Endodermal cell (in vitro differentiated cells): ENCODE results near the gene TARDBP. TPM values are rescaled to one million over a fixed set of nuclear protein-coding genes. Genes with fewer than 3 reads are reported as not detected.

ENCODE experiments used
- DNase-seq: peaks from one replicate; pipeline ENCODE4 v3.0.0-alpha.2; 2017
- H3K27ac ChIP-seq: 2 replicates; pipeline ENCODE4 v1.5.1; 2013; ENCODE audit warnings: mild to moderate bottlenecking, low read depth, low read length, moderate library complexity
- H3K27me3 ChIP-seq: 2 replicates; pipeline ENCODE4 v1.6.1; 2013; ENCODE audit warnings: mild to moderate bottlenecking, low read length, moderate library complexity; ENCODE audit not compliant: insufficient read depth, control insufficient read depth, poor library complexity, severe bottlenecking
- H3K36me3 ChIP-seq: 2 replicates; pipeline ENCODE4 v1.7.0; 2013; ENCODE audit warnings: mild to moderate bottlenecking, low read length, moderate library complexity; ENCODE audit not compliant: control insufficient read depth, insufficient read depth
- H3K4me1 ChIP-seq: one replicate; pipeline ENCODE4 v1.7.0; 2013; ENCODE audit warnings: low read length; ENCODE audit not compliant: control insufficient read depth, insufficient read depth
- H3K4me3 ChIP-seq: 2 replicates; pipeline ENCODE4 v1.5.1; 2013; ENCODE audit warnings: mild to moderate bottlenecking, low read length, moderate library complexity
- H3K9ac ChIP-seq: 2 replicates; pipeline ENCODE4 v1.6.1; 2013; ENCODE audit warnings: mild to moderate bottlenecking, low read length, moderate library complexity; ENCODE audit not compliant: poor library complexity, severe bottlenecking; ENCODE audit errors: extremely low read depth
- H3K9me3 ChIP-seq: 2 replicates; pipeline ENCODE4 v1.6.1; 2013; ENCODE audit warnings: mild to moderate bottlenecking, low read length, moderate library complexity; ENCODE audit not compliant: control insufficient read depth
- H3K27ac Mint-ChIP-seq: 2 replicates; pipeline ENCODE4 v1.8.0; 2020; ENCODE audit warnings: mixed read lengths
- H3K27me3 Mint-ChIP-seq: 2 replicates; pipeline ENCODE4 v1.8.0; 2021; ENCODE audit warnings: mild to moderate bottlenecking, mixed read lengths; ENCODE audit not compliant: insufficient read depth
- H3K36me3 Mint-ChIP-seq: 2 replicates; pipeline ENCODE4 v1.8.0; 2020; ENCODE audit warnings: low read depth, mixed read lengths
- H3K4me1 Mint-ChIP-seq: 2 replicates; pipeline ENCODE4 v1.8.0; 2020; ENCODE audit warnings: mixed read lengths
- H3K4me3 Mint-ChIP-seq: 2 replicates; pipeline ENCODE4 v1.8.0; 2020; ENCODE audit warnings: mild to moderate bottlenecking, moderate library complexity, mixed read lengths
- H3K9me3 Mint-ChIP-seq: 2 replicates; pipeline ENCODE4 v1.8.0; 2020; ENCODE audit warnings: mild to moderate bottlenecking, mixed read lengths
- WGBS, 2 experiments: methylation state at CpG; one replicate each; pipeline versions ENCODE4 v1.1.5 to v1.1.7; 2013; ENCODE audit warnings: missing lambda C conversion rate in 2 of 2, mixed read lengths in 1 of 2; ENCODE audit not compliant: insufficient coverage in 1 of 2, insufficient read length in 1 of 2; 5-methylcytosine and 5-hydroxymethylcytosine counted together
- total RNA-seq, 2 donors: library from RNA; stranded (reverse); fragmentation: NEBNext Ultra II Directional in 1 of 2; extraction: Animal tissue kit (Norgen Biotek cat#: 25700) in 1 of 2; gene quantifications; 2 replicates in 1 of 2; 3 replicates in 1 of 2; pipeline ENCODE4 v1.2.1, GENCODE V29; 2021
- TF ChIP-seq, protein P1 (sequence below): fragments of 200-600 bp; sonication (generic); conservative IDR thresholded peaks from 2 replicates; pipeline ENCODE4 v1.5.0; 2021; ENCODE audit warnings: antibody characterized with exemption, mild to moderate bottlenecking

The TARDBP gene
- total RNA-seq, 2 donors from 2014 or later = 203 to 216 TPM

DNA sequence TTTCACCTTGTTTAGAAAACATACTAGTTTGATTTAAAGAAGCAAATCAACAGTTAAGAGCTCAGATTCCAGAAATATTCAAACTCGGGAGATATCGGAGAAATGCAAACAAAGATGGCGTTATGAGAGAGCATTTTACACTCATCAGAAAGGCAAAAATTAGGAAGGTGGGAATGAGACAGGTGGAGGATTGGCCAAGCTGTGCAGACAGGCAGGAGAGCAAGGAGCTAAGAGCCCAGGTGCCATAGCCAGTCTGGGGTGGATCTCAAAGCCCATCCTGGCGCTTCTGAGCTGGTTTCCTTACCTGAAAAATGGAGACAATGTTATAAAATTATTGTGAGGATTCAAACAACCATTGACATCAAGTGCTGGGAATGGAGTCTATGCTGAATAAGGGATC, 19.6 kb upstream of the TARDBP start:
- Histone ChIP-seq H3K27ac (no peak overlapping the region), H3K4me3 (no peak overlapping the region), H3K4me1 (no peaks in the 10 kb centered on the region), H3K27me3 (no peaks in the 10 kb centered on the region), H3K9me3 (no peaks in the 10 kb centered on the region), H3K36me3 (no peaks in the 10 kb centered on the region), H3K9ac (no peak overlapping the region)
- Mint-ChIP-seq H3K36me3 (no peaks in the 10 kb centered on the region), H3K4me3 (no peak overlapping the region), H3K4me1 (no peaks in the 10 kb centered on the region), H3K27me3 (no peaks in the 10 kb centered on the region), H3K27ac (no peak overlapping the region), H3K9me3 (no peaks in the 10 kb centered on the region)
- TF ChIP-seq, protein P1, sequence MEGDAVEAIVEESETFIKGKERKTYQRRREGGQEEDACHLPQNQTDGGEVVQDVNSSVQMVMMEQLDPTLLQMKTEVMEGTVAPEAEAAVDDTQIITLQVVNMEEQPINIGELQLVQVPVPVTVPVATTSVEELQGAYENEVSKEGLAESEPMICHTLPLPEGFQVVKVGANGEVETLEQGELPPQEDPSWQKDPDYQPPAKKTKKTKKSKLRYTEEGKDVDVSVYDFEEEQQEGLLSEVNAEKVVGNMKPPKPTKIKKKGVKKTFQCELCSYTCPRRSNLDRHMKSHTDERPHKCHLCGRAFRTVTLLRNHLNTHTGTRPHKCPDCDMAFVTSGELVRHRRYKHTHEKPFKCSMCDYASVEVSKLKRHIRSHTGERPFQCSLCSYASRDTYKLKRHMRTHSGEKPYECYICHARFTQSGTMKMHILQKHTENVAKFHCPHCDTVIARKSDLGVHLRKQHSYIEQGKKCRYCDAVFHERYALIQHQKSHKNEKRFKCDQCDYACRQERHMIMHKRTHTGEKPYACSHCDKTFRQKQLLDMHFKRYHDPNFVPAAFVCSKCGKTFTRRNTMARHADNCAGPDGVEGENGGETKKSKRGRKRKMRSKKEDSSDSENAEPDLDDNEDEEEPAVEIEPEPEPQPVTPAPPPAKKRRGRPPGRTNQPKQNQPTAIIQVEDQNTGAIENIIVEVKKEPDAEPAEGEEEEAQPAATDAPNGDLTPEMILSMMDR = no peak
- DNase-seq = no peak
- 96 to 97% methylated on average over 4 of the region's 4 CpGs for WGBS, 2 experiments

DNA sequence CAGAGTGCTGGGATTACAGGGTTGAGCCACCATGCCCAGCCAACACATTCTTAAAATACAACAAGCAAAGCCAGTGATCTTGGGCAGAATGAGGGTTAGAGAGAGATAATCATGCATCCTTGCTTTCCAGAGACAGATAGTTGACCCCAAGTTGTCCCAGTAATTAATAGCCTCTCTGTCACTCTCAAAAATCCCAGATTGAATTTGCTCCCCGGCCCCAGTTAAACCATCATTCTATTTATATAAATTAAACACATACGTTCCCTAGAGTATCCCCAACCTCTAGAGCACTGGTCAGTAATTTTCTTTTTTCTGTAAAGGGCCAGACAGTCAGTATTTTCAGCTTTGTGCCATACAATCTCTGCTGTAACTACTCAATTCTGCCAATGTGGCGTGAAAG, 16.4 kb upstream of the TARDBP start:
- no peaks in the 10 kb centered on the region for H3K4me1 ChIP-seq
- no peak overlapping the region for H3K4me3 ChIP-seq
- peaks cover 8% of the 10 kb centered on the region for H3K9me3 ChIP-seq
- Mint-ChIP-seq H3K27me3 (no peaks in the 10 kb centered on the region), H3K9me3 (peaks cover 7% of the 10 kb centered on the region), H3K36me3 (peaks cover 3% of the 10 kb centered on the region), H3K4me3 (no peak overlapping the region), H3K27ac (no peak overlapping the region), H3K4me1 (no peaks in the 10 kb centered on the region)
- WGBS, 2 experiments = 91 to 97% methylated on average over 3 of the region's 3 CpGs
- no peaks in the 10 kb centered on the region for H3K36me3 ChIP-seq
- no peak for DNase-seq
- H3K27me3 ChIP-seq = no peaks in the 10 kb centered on the region
- no peak overlapping the region for H3K9ac ChIP-seq
- H3K27ac ChIP-seq = no peak overlapping the region
- TF ChIP-seq, protein P1 = no peak

DNA sequence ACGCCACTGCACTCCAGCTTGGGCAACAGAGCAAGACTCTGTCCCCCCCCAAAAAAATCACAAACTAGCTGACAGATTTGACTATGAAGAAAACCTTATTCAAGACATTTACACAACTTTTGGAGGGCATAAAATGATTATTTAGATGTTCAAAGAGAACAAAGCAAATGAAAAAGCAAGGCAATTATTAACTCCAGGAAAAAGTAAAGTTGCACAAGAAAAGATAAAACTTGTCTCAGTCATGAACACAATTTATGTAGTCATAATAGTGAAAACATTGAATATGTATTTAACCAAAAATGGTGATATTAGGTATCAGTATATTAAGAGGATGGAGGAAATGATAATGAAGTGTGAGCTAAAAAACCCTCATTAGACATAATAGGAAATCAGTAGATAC, 11.9 kb upstream of the TARDBP start:
- Mint-ChIP-seq H3K27me3 (no peaks in the 10 kb centered on the region), H3K4me1 (no peaks in the 10 kb centered on the region), H3K27ac (no peak overlapping the region), H3K4me3 (no peak overlapping the region), H3K36me3 (peaks cover 3% of the 10 kb centered on the region), H3K9me3 (peaks cover 7% of the 10 kb centered on the region)
- Histone ChIP-seq H3K9me3 (peaks cover 9% of the 10 kb centered on the region), H3K27ac (no peak overlapping the region), H3K4me1 (no peaks in the 10 kb centered on the region), H3K36me3 (no peaks in the 10 kb centered on the region), H3K4me3 (no peak overlapping the region), H3K9ac (no peak overlapping the region), H3K27me3 (no peaks in the 10 kb centered on the region)
- TF ChIP-seq, protein P1 = no peak
- DNase-seq = no peak
- 100% methylated on average over 1 of the region's 1 CpG; no CpG with 5 or more reads in 1 of the 2 experiments for WGBS, 2 experiments
